ENCODE measurements around the gene ZNF408. TPM values are rescaled to one million over a fixed set of nuclear protein-coding genes. Genes with fewer than 3 reads are reported as not detected.
A peak's percentile ranks its signal among the peaks of the same experiment; 100 is the strongest.

The ZNF408 gene
- total RNA-seq, 1 experiment from 2014 or later: 8.7 TPM

GRCh38 chr11:46722566-46723358 lies 21.9 kb downstream of the ZNF408 start:
- Histone ChIP-seq H3K27me3 (no peaks in the 10 kb centered on the region), H3K4me1 (peaks cover 6% of the 10 kb centered on the region; the same call in 1 of the 2 replicates), H3K36me3 (no peaks in the 10 kb centered on the region), H3K4me3 (no peak overlapping the region), H3K27ac (no peak overlapping the region), H3K9me3 (replicated peaks) (no peaks in the 10 kb centered on the region)
- DNase-seq: no peak

DNA sequence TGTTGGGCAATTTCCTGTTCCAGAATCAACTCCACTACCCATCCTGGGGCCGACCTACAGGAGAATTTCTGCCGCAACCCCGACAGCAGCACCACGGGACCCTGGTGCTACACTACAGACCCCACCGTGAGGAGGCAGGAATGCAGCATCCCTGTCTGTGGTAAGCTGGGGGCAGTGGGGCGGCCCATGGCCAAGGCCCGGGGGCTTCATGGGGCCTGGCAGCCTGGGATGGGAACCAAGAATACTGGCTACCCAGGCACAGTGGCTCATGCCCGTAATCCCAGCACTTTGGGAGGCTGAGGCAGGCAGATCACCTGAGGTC lies 22.5 kb downstream of the ZNF408 start:
- Histone ChIP-seq H3K4me1 (peaks cover 6% of the 10 kb centered on the region; the same call in 1 of the 2 replicates), H3K27me3 (no peaks in the 10 kb centered on the region), H3K36me3 (no peaks in the 10 kb centered on the region), H3K9me3 (replicated peaks) (no peaks in the 10 kb centered on the region), H3K27ac (no peak overlapping the region), H3K4me3 (no peak overlapping the region)
- DNase-seq: no peak

DNA sequence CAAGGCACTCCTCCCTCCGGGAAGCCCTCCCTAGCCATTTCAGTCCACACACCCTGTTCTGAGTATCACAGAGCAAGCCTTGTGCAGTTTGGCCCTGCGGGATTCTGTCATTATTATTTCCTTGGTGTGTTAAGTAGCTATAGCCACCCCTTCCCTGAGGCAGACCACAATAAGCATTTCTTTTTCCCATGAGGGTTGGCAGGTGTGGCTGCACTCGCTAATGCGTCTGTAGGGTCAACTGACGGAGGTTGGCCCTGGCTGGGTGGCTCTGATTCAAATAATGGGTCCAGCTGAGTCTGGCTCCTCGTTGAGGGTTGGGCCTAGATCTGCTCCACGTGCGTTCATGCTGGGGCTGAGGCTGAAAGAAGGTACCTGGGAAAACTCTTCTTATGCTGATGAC lies 23.3 kb downstream of the ZNF408 start:
- no peaks in the 10 kb centered on the region for H3K27me3 ChIP-seq
- DNase-seq: peak; percentile 54 to 69
- no peak overlapping the region for H3K4me3 ChIP-seq
- H3K36me3 ChIP-seq: no peaks in the 10 kb centered on the region
- no peak overlapping the region for H3K27ac ChIP-seq
- no peaks in the 10 kb centered on the region for H3K9me3 ChIP-seq (replicated peaks)
- H3K4me1 ChIP-seq: peaks cover 6% of the 10 kb centered on the region; the same call in 1 of the 2 replicates

DNA sequence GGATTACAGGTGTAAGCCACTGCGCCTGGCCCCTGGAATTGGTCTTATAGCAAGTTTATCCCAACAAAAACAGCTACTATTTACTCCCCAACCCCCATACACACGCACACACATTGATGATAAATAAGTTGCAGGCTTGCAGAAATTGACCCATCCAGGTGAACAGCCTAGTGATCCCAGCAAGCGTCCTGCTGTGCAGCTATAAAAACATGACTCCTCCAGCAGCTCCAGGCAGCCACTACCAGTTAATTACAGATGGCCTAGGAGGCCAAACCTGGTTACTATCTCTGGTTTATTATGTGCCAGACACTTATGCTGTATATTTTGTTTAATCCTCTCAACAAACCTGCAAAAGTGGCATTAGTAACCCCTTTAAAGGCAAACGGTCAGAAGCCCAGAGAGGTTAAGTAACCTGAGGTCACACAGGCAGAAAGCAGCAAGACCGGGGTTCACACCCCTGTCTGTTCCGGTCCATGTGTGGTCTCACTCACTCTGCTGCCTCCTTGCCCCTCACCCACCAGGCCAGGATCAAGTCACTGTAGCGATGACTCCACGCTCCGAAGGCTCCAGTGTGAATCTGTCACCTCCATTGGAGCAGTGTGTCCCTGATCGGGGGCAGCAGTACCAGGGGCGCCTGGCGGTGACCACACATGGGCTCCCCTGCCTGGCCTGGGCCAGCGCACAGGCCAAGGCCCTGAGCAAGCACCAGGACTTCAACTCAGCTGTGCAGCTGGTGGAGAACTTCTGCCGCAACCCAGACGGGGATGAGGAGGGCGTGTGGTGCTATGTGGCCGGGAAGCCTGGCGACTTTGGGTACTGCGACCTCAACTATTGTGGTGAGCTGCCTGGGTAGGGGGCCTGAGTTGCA lies 24.7 kb downstream of the ZNF408 start:
- no peaks in the 10 kb centered on the region for H3K27me3 ChIP-seq
- no peak overlapping the region for H3K27ac ChIP-seq
- no peak for DNase-seq
- no peak overlapping the region for H3K4me3 ChIP-seq
- no peaks in the 10 kb centered on the region for H3K36me3 ChIP-seq
- peaks cover 6% of the 10 kb centered on the region; the same call in 1 of the 2 replicates for H3K4me1 ChIP-seq
- no peaks in the 10 kb centered on the region for H3K9me3 ChIP-seq (replicated peaks)

- Histone ChIP-seq H3K4me1 (peaks cover 6% of the 10 kb centered on the region; the same call in 1 of the 2 replicates), H3K27me3 (no peaks in the 10 kb centered on the region), H3K27ac (no peak overlapping the region), H3K9me3 (replicated peaks) (no peaks in the 10 kb centered on the region), H3K4me3 (no peak overlapping the region), H3K36me3 (no peaks in the 10 kb centered on the region)
- no peak for DNase-seq
Observed at GRCh38 chr11:46726206-46726862, 25.5 kb downstream of the ZNF408 start.

GRCh38 chr11:46727952-46728658 lies 27.3 kb downstream of the ZNF408 start:
- H3K36me3 ChIP-seq: no peaks in the 10 kb centered on the region
- H3K4me1 ChIP-seq: peaks cover 6% of the 10 kb centered on the region; the same call in 1 of the 2 replicates
- no peaks in the 10 kb centered on the region for H3K9me3 ChIP-seq (replicated peaks)
- DNase-seq: no peak
- H3K4me3 ChIP-seq: no peak overlapping the region
- H3K27ac ChIP-seq: no peak overlapping the region
- no peaks in the 10 kb centered on the region for H3K27me3 ChIP-seq

GRCh38 chr11:46728659-46729040 lies 27.8 kb downstream of the ZNF408 start:
- Histone ChIP-seq H3K4me3 (no peak overlapping the region), H3K9me3 (replicated peaks) (no peaks in the 10 kb centered on the region), H3K27me3 (no peaks in the 10 kb centered on the region), H3K27ac (no peak overlapping the region), H3K36me3 (no peaks in the 10 kb centered on the region), H3K4me1 (peaks cover 6% of the 10 kb centered on the region; the same call in 1 of the 2 replicates)
- no peak for DNase-seq

- Histone ChIP-seq H3K9me3 (replicated peaks) (no peaks in the 10 kb centered on the region), H3K36me3 (no peaks in the 10 kb centered on the region), H3K27me3 (no peaks in the 10 kb centered on the region), H3K27ac (no peak overlapping the region), H3K4me1 (peaks cover under 1% of the 10 kb centered on the region; the same call in 1 of the 2 replicates), H3K4me3 (no peak overlapping the region)
- no peak for DNase-seq
Observed at GRCh38 chr11:46729110-46730027, 28.5 kb downstream of the ZNF408 start.

DNA sequence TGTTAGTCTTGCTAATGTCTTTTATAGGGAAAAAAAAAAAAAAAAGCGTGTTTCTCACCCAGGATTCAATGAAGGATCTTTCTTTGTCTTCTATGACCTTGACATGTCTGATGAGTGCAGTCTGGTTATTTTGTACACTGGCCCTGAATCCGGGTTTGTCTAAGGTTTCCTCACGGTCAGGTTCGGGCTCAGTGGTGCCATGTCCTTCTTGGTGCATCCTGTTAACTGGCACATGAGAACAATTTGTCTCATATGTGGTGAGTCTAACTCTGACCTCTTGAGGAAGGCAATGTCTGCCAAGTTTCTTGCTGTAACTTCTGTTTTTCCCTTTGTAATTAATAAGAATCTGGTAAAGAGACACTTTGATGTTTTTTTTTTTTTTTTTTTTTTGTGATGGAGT lies 30.7 kb downstream of the ZNF408 start:
- no peaks in the 10 kb centered on the region for H3K4me1 ChIP-seq
- no peak for DNase-seq
- H3K36me3 ChIP-seq: no peaks in the 10 kb centered on the region
- H3K27ac ChIP-seq: no peak overlapping the region
- no peaks in the 10 kb centered on the region for H3K27me3 ChIP-seq
- no peaks in the 10 kb centered on the region for H3K9me3 ChIP-seq (replicated peaks)
- H3K4me3 ChIP-seq: no peak overlapping the region

- DNase-seq: no peak
- Histone ChIP-seq H3K9me3 (replicated peaks) (no peaks in the 10 kb centered on the region), H3K27ac (no peak overlapping the region), H3K4me1 (no peaks in the 10 kb centered on the region), H3K36me3 (no peaks in the 10 kb centered on the region), H3K4me3 (no peak overlapping the region), H3K27me3 (no peaks in the 10 kb centered on the region)
Observed at GRCh38 chr11:46733234-46733633, 32.4 kb downstream of the ZNF408 start.

DNA sequence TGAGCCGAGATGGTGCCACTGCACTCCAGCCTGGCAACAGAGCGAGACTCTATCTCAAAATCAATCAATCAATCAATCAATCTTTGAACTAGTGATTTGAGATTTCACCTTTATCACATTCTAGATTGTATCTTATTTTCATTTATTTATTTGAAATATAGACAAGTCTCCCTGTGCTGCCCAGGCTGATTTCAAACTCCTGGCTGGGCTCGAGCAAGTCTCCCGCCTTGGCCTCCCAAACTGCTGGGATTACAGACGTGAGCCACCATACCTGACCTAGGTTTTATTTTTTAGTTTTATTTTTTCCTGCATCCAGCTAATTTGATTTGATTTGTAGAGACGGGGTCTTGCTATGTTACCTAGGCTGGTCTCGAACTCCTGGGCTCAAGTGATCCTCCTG lies 35.3 kb downstream of the ZNF408 start:
- H3K9me3 ChIP-seq (replicated peaks): no peaks in the 10 kb centered on the region

GRCh38 chr11:46736615-46737014 lies 35.8 kb downstream of the ZNF408 start:
- Histone ChIP-seq H3K27ac (no peak overlapping the region), H3K36me3 (peaks cover 15% of the 10 kb centered on the region), H3K4me3 (no peak overlapping the region), H3K9me3 (replicated peaks) (no peaks in the 10 kb centered on the region), H3K27me3 (no peaks in the 10 kb centered on the region), H3K4me1 (no peaks in the 10 kb centered on the region)
- no peak for DNase-seq

More for the DNA sequence above, 35.3 kb downstream of the ZNF408 start:
- Histone ChIP-seq H3K27ac (no peak overlapping the region), H3K4me3 (no peak overlapping the region), H3K4me1 (no peaks in the 10 kb centered on the region), H3K36me3 (peaks cover 10% of the 10 kb centered on the region; the same call in 1 of the 2 replicates), H3K27me3 (no peaks in the 10 kb centered on the region)
- no peak for DNase-seq

- Histone ChIP-seq H3K4me3 (no peak overlapping the region), H3K27ac (no peak overlapping the region), H3K36me3 (peaks cover 26% of the 10 kb centered on the region), H3K9me3 (replicated peaks) (no peaks in the 10 kb centered on the region), H3K4me1 (no peaks in the 10 kb centered on the region), H3K27me3 (no peaks in the 10 kb centered on the region)
- no peak for DNase-seq
Observed at GRCh38 chr11:46737699-46738098, 36.9 kb downstream of the ZNF408 start.

All from SJCRH30 (cell line).